Natural killer cell treated with Interleukin-12 subunit alpha and Interleukin-12 subunit beta and Interleukin-15 and Interleukin-18, amount 100 ng/mL, for 72 hours (primary cell): ENCODE data around the gene PCCA. TPM values are rescaled to one million over a fixed set of nuclear protein-coding genes. Genes with fewer than 3 reads are reported as not detected.
A peak's percentile ranks its signal among the peaks of the same experiment; 100 is the strongest.

ENCODE experiments used
- ATAC-seq, 2 donors: fragments of 150-1000 bp; cut with Tn5 transposase in 1 of 2; sonication (Bioruptor Pico), chemical (Tn5 transposase) in 1 of 2; 2 replicates each; pipeline ENCODE4 v1.10.0; 2021
- DNase-seq: peaks from one replicate; pipeline ENCODE4 v3.0.0; 2022; ENCODE audit warnings: low spot score
- H3K27ac Mint-ChIP-seq, 2 donors: 1 replicate in 1 of 2; 2 replicates in 1 of 2; pipeline ENCODE4 v1.8.0; 2022; ENCODE audit warnings: mixed read lengths in 2 of 2, mild to moderate bottlenecking in 1 of 2, moderate library complexity in 1 of 2
- H3K27me3 Mint-ChIP-seq, 2 donors: 1 replicate in 1 of 2; 2 replicates in 1 of 2; pipeline ENCODE4 v1.8.0; 2022; ENCODE audit warnings: mixed read lengths in 2 of 2
- H3K36me3 Mint-ChIP-seq: one replicate; pipeline ENCODE4 v1.8.0; 2022; ENCODE audit warnings: mixed read lengths
- H3K4me1 Mint-ChIP-seq, 2 donors: 1 replicate in 1 of 2; 2 replicates in 1 of 2; pipeline ENCODE4 v1.8.0; 2022; ENCODE audit warnings: low read depth in 2 of 2, mixed read lengths in 2 of 2, mild to moderate bottlenecking in 1 of 2
- H3K4me3 Mint-ChIP-seq: one replicate; pipeline ENCODE4 v1.8.0; 2022; ENCODE audit warnings: mixed read lengths
- H3K9me3 Mint-ChIP-seq: 2 replicates; pipeline ENCODE4 v1.8.0; 2022; ENCODE audit warnings: mixed read lengths
- total RNA-seq, 2 donors: library from RNA; stranded (reverse); gene quantifications; one replicate each; pipeline ENCODE4 v1.2.3, GENCODE V29; 2022

Gene PCCA
- total RNA-seq, 2 donors from 2014 or later = 9.1 to 27.1 TPM

GRCh38 chr13:100535426-100536135 is 446.7 kb downstream of the PCCA start:
- no peaks in the 10 kb centered on the region for H3K36me3 Mint-ChIP-seq
- DNase-seq (no peak), ATAC-seq (no peak)
- no peak overlapping the region for H3K4me3 Mint-ChIP-seq
- no peaks in the 10 kb centered on the region for H3K9me3 Mint-ChIP-seq
- H3K27ac Mint-ChIP-seq = no peak overlapping the region
- H3K27me3 Mint-ChIP-seq = no peaks in the 10 kb centered on the region
- H3K4me1 Mint-ChIP-seq = peaks cover 0 to 7% of the 10 kb centered on the region in 2 donors

GRCh38 chr13:100536643-100537180 is 447.8 kb downstream of the PCCA start:
- ATAC-seq = no peak
- no peak overlapping the region for H3K27ac Mint-ChIP-seq
- H3K4me3 Mint-ChIP-seq = no peak overlapping the region
- H3K4me1 Mint-ChIP-seq = peaks cover 0 to 7% of the 10 kb centered on the region in 2 donors
- no peak for DNase-seq
- no peaks in the 10 kb centered on the region for H3K9me3 Mint-ChIP-seq
- no peaks in the 10 kb centered on the region for H3K36me3 Mint-ChIP-seq
- no peaks in the 10 kb centered on the region for H3K27me3 Mint-ChIP-seq

- Mint-ChIP-seq H3K27me3 (no peaks in the 10 kb centered on the region), H3K4me1 (peaks cover under 1 to 7% of the 10 kb centered on the region in 2 donors), H3K27ac (no peak overlapping the region), H3K4me3 (no peak overlapping the region), H3K36me3 (no peaks in the 10 kb centered on the region), H3K9me3 (no peaks in the 10 kb centered on the region)
- ATAC-seq (peak in 1 of 2 donors; percentile 28), DNase-seq (no peak)
These were observed 448.6 kb downstream of the PCCA start for GRCh38 chr13:100537486-100537885.

DNA sequence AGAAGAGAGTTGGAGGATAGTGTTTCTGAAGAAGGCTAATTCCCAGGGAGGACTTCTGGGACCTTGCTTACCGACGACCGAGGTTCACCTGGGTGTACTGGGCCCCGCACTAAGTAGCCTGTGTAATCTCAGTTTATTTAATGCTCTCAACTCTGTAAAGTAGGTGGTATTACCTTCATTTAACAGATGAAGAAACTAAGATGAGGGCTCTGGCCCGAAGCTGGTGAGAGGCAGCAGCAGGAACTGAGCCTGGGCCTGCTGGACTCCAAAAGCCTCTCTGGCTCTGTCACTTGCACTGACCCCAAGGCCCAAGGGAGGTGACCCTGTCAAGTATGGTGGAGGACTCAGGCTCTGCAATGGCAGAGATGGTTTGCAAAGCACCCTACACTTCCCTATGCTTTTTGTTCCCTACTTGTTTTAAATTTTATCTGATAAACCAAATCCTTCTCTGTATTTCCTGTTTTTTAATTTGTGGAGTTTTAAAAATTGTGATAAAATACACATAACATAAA is 449.1 kb downstream of the PCCA start:
- Mint-ChIP-seq H3K27ac (no peak overlapping the region), H3K27me3 (no peaks in the 10 kb centered on the region), H3K36me3 (no peaks in the 10 kb centered on the region), H3K4me3 (no peak overlapping the region), H3K9me3 (no peaks in the 10 kb centered on the region), H3K4me1 (peaks cover 5 to 11% of the 10 kb centered on the region in 2 donors)
- ATAC-seq (no peak), DNase-seq (no peak)

- Mint-ChIP-seq H3K4me1 (peaks cover 5 to 11% of the 10 kb centered on the region in 2 donors), H3K36me3 (no peaks in the 10 kb centered on the region), H3K9me3 (no peaks in the 10 kb centered on the region), H3K4me3 (no peak overlapping the region), H3K27me3 (no peaks in the 10 kb centered on the region), H3K27ac (no peak overlapping the region)
- no peak for ATAC-seq
- DNase-seq = no peak
These were observed 451.7 kb downstream of the PCCA start for GRCh38 chr13:100540621-100541020.

GRCh38 chr13:100541897-100542825 is 453.3 kb downstream of the PCCA start:
- no peak overlapping the region for H3K4me3 Mint-ChIP-seq
- H3K36me3 Mint-ChIP-seq = no peaks in the 10 kb centered on the region
- H3K27ac Mint-ChIP-seq = no peak overlapping the region
- H3K4me1 Mint-ChIP-seq = peaks cover 5 to 11% of the 10 kb centered on the region in 2 donors
- H3K9me3 Mint-ChIP-seq = no peaks in the 10 kb centered on the region
- ATAC-seq (no peak), DNase-seq (no peak)
- H3K27me3 Mint-ChIP-seq = no peaks in the 10 kb centered on the region

DNA sequence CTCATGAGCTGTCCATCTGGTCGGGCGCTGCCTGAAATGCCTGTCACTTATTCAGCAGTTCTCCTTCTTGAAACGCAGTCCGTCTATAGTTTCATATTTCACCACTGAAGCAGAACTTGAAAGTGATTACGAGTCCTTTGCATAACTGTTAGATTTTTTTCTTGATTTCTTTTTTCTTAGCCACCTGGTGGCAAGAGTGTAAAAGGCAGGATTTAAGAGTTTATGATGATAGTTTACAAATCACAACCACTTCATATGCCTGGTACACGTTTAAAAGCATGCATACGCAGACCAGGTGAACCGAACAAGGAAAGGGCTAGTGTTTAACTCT is 453.9 kb downstream of the PCCA start:
- DNase-seq (no peak), ATAC-seq (no peak)
- H3K27ac Mint-ChIP-seq = no peak overlapping the region
- no peaks in the 10 kb centered on the region for H3K27me3 Mint-ChIP-seq
- no peak overlapping the region for H3K4me3 Mint-ChIP-seq
- peaks cover 5 to 7% of the 10 kb centered on the region in 2 donors for H3K4me1 Mint-ChIP-seq
- no peaks in the 10 kb centered on the region for H3K36me3 Mint-ChIP-seq
- no peaks in the 10 kb centered on the region for H3K9me3 Mint-ChIP-seq

DNA sequence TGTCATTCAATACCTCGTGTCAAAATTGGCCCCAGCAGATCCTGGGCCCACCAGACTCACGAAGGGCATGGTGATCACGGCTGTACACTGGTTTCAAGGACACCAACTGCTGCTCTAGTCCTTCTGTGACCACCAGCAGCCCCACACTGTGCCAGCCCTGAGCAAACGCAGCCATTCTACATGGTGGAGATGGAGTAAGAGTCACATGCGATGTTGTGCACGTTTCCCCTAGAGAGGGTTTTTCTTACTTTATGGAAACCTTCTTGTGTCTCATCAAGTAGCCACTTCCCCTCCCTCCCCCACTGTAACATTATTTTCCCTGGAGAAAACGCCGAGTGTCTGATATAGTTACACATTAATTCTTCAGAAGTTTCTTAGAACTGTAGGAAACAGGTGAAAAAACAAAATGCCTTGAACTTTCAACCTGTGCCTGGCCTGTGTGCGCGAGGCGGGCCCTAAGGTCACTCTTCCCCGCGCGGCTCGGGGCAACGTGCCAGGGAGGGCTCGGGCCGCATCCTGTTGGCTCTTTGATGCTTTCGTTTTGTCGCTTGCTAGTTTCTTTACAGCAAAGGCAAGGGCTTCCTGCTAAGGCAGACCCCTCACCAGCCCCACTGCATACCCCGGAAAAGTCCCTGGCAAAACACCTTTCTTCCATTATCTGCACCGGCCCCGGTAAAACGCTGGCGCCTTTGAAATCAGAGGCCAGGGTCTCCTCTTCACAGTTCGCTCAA is 455.1 kb downstream of the PCCA start:
- H3K9me3 Mint-ChIP-seq = no peaks in the 10 kb centered on the region
- H3K4me1 Mint-ChIP-seq = peaks cover 5 to 7% of the 10 kb centered on the region in 2 donors
- no peak for DNase-seq
- no peak overlapping the region for H3K4me3 Mint-ChIP-seq
- no peaks in the 10 kb centered on the region for H3K27me3 Mint-ChIP-seq
- H3K27ac Mint-ChIP-seq = no peak overlapping the region
- H3K36me3 Mint-ChIP-seq = no peaks in the 10 kb centered on the region
- no peak for ATAC-seq

DNA sequence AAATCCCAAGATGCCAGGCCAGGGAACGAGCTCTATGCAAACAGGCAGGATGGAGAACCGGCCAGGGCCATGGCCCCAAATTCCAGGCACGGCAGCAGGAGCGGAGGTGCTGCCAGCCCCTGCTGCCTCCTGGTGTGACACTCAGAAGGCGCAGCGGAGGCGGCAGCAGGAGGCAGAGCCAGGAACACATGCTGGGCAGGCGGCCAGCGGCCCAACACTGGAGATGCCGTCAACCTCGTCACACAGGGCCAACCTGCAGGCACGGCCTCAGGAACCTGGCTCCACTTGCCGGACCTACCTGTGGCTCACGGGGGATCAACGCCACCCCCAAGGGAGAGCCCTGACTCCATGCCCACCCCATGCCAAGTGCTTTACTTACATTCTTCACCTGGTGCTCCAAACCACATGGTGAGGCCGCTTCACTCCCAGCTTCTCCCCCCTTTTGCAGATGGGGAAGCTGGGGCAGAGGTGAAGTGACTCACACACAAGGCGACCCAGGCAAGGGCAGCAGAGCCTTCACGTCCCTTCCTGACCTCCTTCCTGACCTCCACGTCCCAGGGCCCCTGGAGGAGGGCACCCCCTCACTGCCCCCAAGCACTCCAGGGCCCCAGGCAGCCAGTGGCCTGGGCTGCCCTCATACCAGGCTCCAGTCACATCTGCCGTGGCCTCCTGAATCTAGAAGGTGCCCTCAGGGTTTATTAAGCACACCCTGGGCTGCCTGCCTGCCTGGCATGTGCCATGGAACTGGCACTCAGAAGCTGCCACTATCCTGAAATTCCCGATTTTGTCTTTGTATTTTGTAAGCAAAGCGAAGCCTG is 456.2 kb downstream of the PCCA start:
- Mint-ChIP-seq H3K36me3 (no peaks in the 10 kb centered on the region), H3K27ac (no peak overlapping the region), H3K9me3 (no peaks in the 10 kb centered on the region), H3K4me1 (peaks cover 5 to 7% of the 10 kb centered on the region in 2 donors), H3K4me3 (no peak overlapping the region), H3K27me3 (no peaks in the 10 kb centered on the region)
- DNase-seq = no peak
- no peak for ATAC-seq

DNA sequence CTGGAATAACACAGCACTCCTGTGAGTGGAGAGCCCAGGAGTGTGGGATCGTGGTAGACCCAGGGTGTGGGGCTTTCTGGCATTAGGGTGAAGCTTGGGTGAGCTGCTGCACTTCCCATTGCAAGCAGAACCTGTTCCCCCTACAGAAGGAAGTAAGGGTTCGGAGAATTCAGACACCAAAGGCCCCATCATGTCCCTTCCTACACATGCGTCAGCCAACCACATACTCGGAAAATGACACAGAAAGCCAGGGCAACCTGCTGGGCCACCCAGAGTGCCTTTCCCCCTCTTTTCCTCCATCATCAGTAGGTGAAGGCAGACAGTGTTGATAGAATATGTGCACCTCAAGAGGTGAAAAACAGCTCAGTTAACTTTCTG is 456.8 kb downstream of the PCCA start:
- DNase-seq = no peak
- ATAC-seq = no peak
- H3K4me1 Mint-ChIP-seq = peaks cover 4 to 5% of the 10 kb centered on the region in 2 donors
- no peaks in the 10 kb centered on the region for H3K9me3 Mint-ChIP-seq
- no peaks in the 10 kb centered on the region for H3K27me3 Mint-ChIP-seq
- no peaks in the 10 kb centered on the region for H3K36me3 Mint-ChIP-seq
- no peak overlapping the region for H3K27ac Mint-ChIP-seq
- H3K4me3 Mint-ChIP-seq = no peak overlapping the region

- ATAC-seq (no peak), DNase-seq (no peak)
- Mint-ChIP-seq H3K9me3 (no peaks in the 10 kb centered on the region), H3K27me3 (no peaks in the 10 kb centered on the region), H3K27ac (no peak overlapping the region), H3K4me1 (peaks cover 4 to 5% of the 10 kb centered on the region in 2 donors), H3K36me3 (no peaks in the 10 kb centered on the region), H3K4me3 (no peak overlapping the region)
These were observed 458.0 kb downstream of the PCCA start for GRCh38 chr13:100546713-100547405.

- Mint-ChIP-seq H3K36me3 (no peaks in the 10 kb centered on the region), H3K4me3 (no peak overlapping the region), H3K4me1 (peaks cover 1 to 2% of the 10 kb centered on the region in 2 donors), H3K27ac (peak overlapping the region in 1 of 2 donors; percentile 50), H3K27me3 (no peaks in the 10 kb centered on the region), H3K9me3 (no peaks in the 10 kb centered on the region)
- ATAC-seq (no peak), DNase-seq (no peak)
These were observed 458.9 kb downstream of the PCCA start for GRCh38 chr13:100547791-100548201.
